G401 (cell line): ENCODE results near the gene MIX23. TPM values are rescaled to one million over a fixed set of nuclear protein-coding genes. Genes with fewer than 3 reads are reported as not detected.

ENCODE experiments used
- DNase-seq: peaks from one replicate; pipeline ENCODE4 v3.0.0-alpha.2; 2015; ENCODE audit warnings: low spot score
- in situ Hi-C: cut with HindIII; loops from 2 replicates; pipeline ENCODE4 v1.10.0; 2016; ENCODE audit warnings: low sequenced_read_pairs, mixed read lengths
- total RNA-seq: library from RNA; depleted of rRNA; stranded (reverse); fragments of >200 nt; shearing (Covaris generic); gene quantifications from 2 replicates; pipeline ENCODE4 v1.2.3, GENCODE V29; 2014; rRNA removed

Gene MIX23
- 72.6 and 93.7 TPM in 2 replicates for total RNA-seq

- in situ Hi-C loops = no loop called here
- peak; percentile 92 for DNase-seq
These were observed at the start of gene MIX23 for GRCh38 chr3:122382888-122383666. Gene MIX23, minus strand, starts transcription at chr3:122383231. Its CDS starts 7 bp downstream, at chr3:122383224.

- in situ Hi-C loops = no loop called here
These were observed 47.3 kb upstream of the MIX23 start for GRCh38 chr3:122430371-122430770.

GRCh38 chr3:122427857-122428471, 44.9 kb upstream of the MIX23 start:
- no peak for DNase-seq
- in situ Hi-C loops = no loop called here

More at GRCh38 chr3:122430371-122430770, 47.3 kb upstream of the MIX23 start:
- DNase-seq = no peak

GRCh38 chr3:122421836-122422235, 38.8 kb upstream of the MIX23 start:
- in situ Hi-C loops = no loop called here

GRCh38 chr3:122421101-122421500, 38.1 kb upstream of the MIX23 start:
- in situ Hi-C loops = no loop called here
- DNase-seq = no peak

More at GRCh38 chr3:122421836-122422235, 38.8 kb upstream of the MIX23 start:
- DNase-seq = no peak

GRCh38 chr3:122416966-122417365, 33.9 kb upstream of the MIX23 start:
- DNase-seq = no peak
- in situ Hi-C loops = no loop called here

GRCh38 chr3:122415762-122416654, 33.0 kb upstream of the MIX23 start, which contains the start of gene WDR5B:
Gene WDR5B, minus strand, starts transcription at chr3:122416062. Its CDS starts 534 bp downstream, at chr3:122415528.
- DNase-seq = peak; percentile 98
- in situ Hi-C loops = no loop called here

- in situ Hi-C loops = no loop called here
- DNase-seq = peak; percentile 62
These were observed 32.2 kb upstream of the MIX23 start for GRCh38 chr3:122415104-122415744.

- DNase-seq = no peak
- in situ Hi-C loops = no loop called here
These were observed 31.4 kb upstream of the MIX23 start for GRCh38 chr3:122414391-122414790.

- in situ Hi-C loops = no loop called here
- no peak for DNase-seq
These were observed 27.6 kb upstream of the MIX23 start for GRCh38 chr3:122410639-122411038.

- in situ Hi-C loops = no loop called here
- DNase-seq = no peak
These were observed 27.1 kb upstream of the MIX23 start for GRCh38 chr3:122410111-122410510.

- no peak for DNase-seq
These were observed 26.4 kb upstream of the MIX23 start for GRCh38 chr3:122409446-122409845.

GRCh38 chr3:122407946-122408345, 24.9 kb upstream of the MIX23 start:
- no peak for DNase-seq
- in situ Hi-C loops = no loop called here

More at GRCh38 chr3:122409446-122409845, 26.4 kb upstream of the MIX23 start:
- in situ Hi-C loops = no loop called here

- DNase-seq = no peak
- in situ Hi-C loops = no loop called here
These were observed 23.2 kb upstream of the MIX23 start for GRCh38 chr3:122406198-122406597.

- in situ Hi-C loops = no loop called here
- DNase-seq = no peak
These were observed 22.0 kb upstream of the MIX23 start for GRCh38 chr3:122405015-122405414.

GRCh38 chr3:122403489-122403888, 20.5 kb upstream of the MIX23 start:
- DNase-seq = no peak
- in situ Hi-C loops = no loop called here

- in situ Hi-C loops = no loop called here
- no peak for DNase-seq
These were observed 15.9 kb upstream of the MIX23 start for GRCh38 chr3:122398920-122399319.

GRCh38 chr3:122397201-122397600, 14.2 kb upstream of the MIX23 start:
- no peak for DNase-seq
- in situ Hi-C loops = no loop called here

- no peak for DNase-seq
- in situ Hi-C loops = no loop called here
These were observed 13.5 kb upstream of the MIX23 start for GRCh38 chr3:122396511-122396910.
